PC-9 (cell line): ENCODE data around the gene RSF1. TPM values are rescaled to one million over a fixed set of nuclear protein-coding genes. Genes with fewer than 3 reads are reported as not detected.

Source experiments
- BruUV-seq: library from RNA; stranded (reverse); fragments of 400-500 nt; replicated peaks from 2 replicates; lab custom pipeline; 2021; lab: Mats Ljungman, UMichigan
- CTCF ChIA-PET: fragments of 300-600 bp; sonication (Branson Sonifier 250); formaldehyde crosslinking; loops from one replicate; lab custom pipeline; 2022; ENCODE audit warnings: antibody characterized with exemption; lab: Charles Lee
- POLR2A ChIA-PET: fragments of 300-600 bp; sonication (Branson Sonifier 250); formaldehyde crosslinking; loops from one replicate; lab custom pipeline; 2022; ENCODE audit warnings: antibody characterized with exemption; ENCODE audit not compliant: unreplicated experiment; lab: Charles Lee
- DNase-seq, 2 experiments: peaks; one replicate each; pipeline versions ENCODE4 v3.0.0 to v3.0.0-alpha.2; 2015 to 2022; ENCODE audit warnings: mixed read lengths in 1 of 2
- H2AFZ ChIP-seq: fragments of 200-600 bp; sonication (generic); 2 replicates; pipeline ENCODE4 v1.8.1; 2017; ENCODE audit warnings: antibody characterized with exemption
- H3F3A ChIP-seq: fragments of 200-600 bp; sonication (generic); 2 replicates; pipeline ENCODE4 v1.8.1; 2017; ENCODE audit warnings: antibody characterized with exemption, mild to moderate bottlenecking, low read depth; ENCODE audit not compliant: insufficient read depth
- H3K27ac ChIP-seq: fragments of 200-600 bp; sonication (generic); 2 replicates; pipeline ENCODE4 v1.6.1; 2016; ENCODE audit warnings: mixed run types
- H3K27me3 ChIP-seq: fragments of 200-600 bp; sonication (generic); 2 replicates; pipeline ENCODE4 v1.6.1; 2016; ENCODE audit warnings: low read depth, mixed run types; ENCODE audit not compliant: insufficient read depth
- H3K36me3 ChIP-seq: fragments of 200-600 bp; sonication (generic); 2 replicates; pipeline ENCODE4 v1.6.1; 2016; ENCODE audit warnings: low read depth, mixed run types
- H3K4me1 ChIP-seq: fragments of 200-600 bp; sonication (generic); replicated peaks from 2 replicates; pipeline ENCODE4 v1.6.1; 2016; ENCODE audit warnings: mixed run types; ENCODE audit not compliant: insufficient read depth
- H3K4me2 ChIP-seq: fragments of 200-600 bp; sonication (generic); 2 replicates; pipeline ENCODE4 v1.6.1; 2017; ENCODE audit warnings: mixed run types
- H3K4me3 ChIP-seq: fragments of 200-600 bp; sonication (generic); 2 replicates; pipeline ENCODE4 v1.6.1; 2016; ENCODE audit warnings: mixed run types
- H3K79me2 ChIP-seq: fragments of 200-600 bp; sonication (generic); 2 replicates; pipeline ENCODE4 v1.6.1; 2017; ENCODE audit warnings: low read depth, mixed run types
- H3K9me2 ChIP-seq: fragments of 200-600 bp; sonication (generic); 2 replicates; pipeline ENCODE4 v1.8.1; 2017; ENCODE audit warnings: mild to moderate bottlenecking; ENCODE audit not compliant: insufficient read depth
- H3K9me3 ChIP-seq: fragments of 200-600 bp; sonication (generic); 2 replicates; pipeline ENCODE4 v1.8.1; 2016; ENCODE audit warnings: low read depth; ENCODE audit not compliant: insufficient read depth
- H4K20me1 ChIP-seq: fragments of 200-600 bp; sonication (generic); 2 replicates; pipeline ENCODE4 v1.8.1; 2017; ENCODE audit not compliant: insufficient read depth
- EZH2 ChIP-seq: fragments of 200-600 bp; sonication (generic); IDR thresholded peaks from 2 replicates; pipeline ENCODE4 v1.8.0; 2017; ENCODE audit warnings: antibody characterized with exemption, low read depth
- intact Hi-C: fragments of 100-400 bp; cut with micrococcal nuclease; formaldehyde crosslinking; loops from one replicate; pipeline ENCODE4 v1.10.0; 2022; ENCODE audit not compliant: unreplicated experiment
- total RNA-seq: library from RNA; stranded (reverse); gene quantifications from 2 replicates; pipeline ENCODE4 v1.2.3, GENCODE V29; 2021
- TF ChIP-seq, protein P1 (sequence below): fragments of 200-600 bp; sonication (generic); conservative IDR thresholded peaks from 2 replicates; pipeline ENCODE4 v1.6.1; 2017; ENCODE audit warnings: mixed run types, antibody characterized with exemption, mild to moderate bottlenecking, moderate library complexity

The RSF1 gene
- total RNA-seq, 1 experiment from 2014 or later: 110 TPM

DNA sequence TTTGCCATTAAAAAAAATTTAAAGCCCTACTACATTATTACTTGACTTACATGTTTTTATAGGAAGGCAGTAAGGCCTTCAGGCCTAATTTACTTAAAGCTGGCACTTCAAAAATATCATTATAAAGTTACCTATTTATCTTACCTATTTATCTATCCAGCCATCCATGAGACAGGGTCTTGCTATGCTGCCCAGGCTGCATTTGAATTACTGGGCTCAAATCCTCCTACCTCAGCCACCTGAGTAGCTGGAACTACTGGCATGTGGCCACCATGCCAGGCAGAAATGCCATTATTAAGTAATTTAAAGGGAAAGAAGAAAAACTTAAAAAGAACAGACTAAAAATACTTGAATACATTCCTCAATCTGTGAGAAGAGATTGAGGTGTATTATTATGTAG is 122.7 kb downstream of the RSF1 start:
- no peak for TF ChIP-seq EZH2
- TF ChIP-seq, protein P1, sequence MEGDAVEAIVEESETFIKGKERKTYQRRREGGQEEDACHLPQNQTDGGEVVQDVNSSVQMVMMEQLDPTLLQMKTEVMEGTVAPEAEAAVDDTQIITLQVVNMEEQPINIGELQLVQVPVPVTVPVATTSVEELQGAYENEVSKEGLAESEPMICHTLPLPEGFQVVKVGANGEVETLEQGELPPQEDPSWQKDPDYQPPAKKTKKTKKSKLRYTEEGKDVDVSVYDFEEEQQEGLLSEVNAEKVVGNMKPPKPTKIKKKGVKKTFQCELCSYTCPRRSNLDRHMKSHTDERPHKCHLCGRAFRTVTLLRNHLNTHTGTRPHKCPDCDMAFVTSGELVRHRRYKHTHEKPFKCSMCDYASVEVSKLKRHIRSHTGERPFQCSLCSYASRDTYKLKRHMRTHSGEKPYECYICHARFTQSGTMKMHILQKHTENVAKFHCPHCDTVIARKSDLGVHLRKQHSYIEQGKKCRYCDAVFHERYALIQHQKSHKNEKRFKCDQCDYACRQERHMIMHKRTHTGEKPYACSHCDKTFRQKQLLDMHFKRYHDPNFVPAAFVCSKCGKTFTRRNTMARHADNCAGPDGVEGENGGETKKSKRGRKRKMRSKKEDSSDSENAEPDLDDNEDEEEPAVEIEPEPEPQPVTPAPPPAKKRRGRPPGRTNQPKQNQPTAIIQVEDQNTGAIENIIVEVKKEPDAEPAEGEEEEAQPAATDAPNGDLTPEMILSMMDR: no peak
- peaks cover 53% of the 10 kb centered on the region for H3K36me3 ChIP-seq
- H3K27ac ChIP-seq: no peak overlapping the region
- no peaks in the 10 kb centered on the region for H3K9me3 ChIP-seq
- no TSS peak for BruUV-seq
- H3K4me1 ChIP-seq: no peaks in the 10 kb centered on the region
- H3K9me2 ChIP-seq: no peaks in the 10 kb centered on the region
- ChIA-PET POLR2A (no interaction called here), CTCF (no interaction called here)
- peaks cover 10% of the 10 kb centered on the region; the same call in 1 of the 2 replicates for H4K20me1 ChIP-seq
- intact Hi-C loops: no loop called here
- no peak overlapping the region for H2AFZ ChIP-seq
- DNase-seq: no peak
- no peak overlapping the region for H3K4me3 ChIP-seq
- H3K27me3 ChIP-seq: no peaks in the 10 kb centered on the region
- H3K79me2 ChIP-seq: no peaks in the 10 kb centered on the region
- peaks cover 11% of the 10 kb centered on the region; the same call in 1 of the 2 replicates for H3F3A ChIP-seq
- no peak overlapping the region for H3K4me2 ChIP-seq

DNA sequence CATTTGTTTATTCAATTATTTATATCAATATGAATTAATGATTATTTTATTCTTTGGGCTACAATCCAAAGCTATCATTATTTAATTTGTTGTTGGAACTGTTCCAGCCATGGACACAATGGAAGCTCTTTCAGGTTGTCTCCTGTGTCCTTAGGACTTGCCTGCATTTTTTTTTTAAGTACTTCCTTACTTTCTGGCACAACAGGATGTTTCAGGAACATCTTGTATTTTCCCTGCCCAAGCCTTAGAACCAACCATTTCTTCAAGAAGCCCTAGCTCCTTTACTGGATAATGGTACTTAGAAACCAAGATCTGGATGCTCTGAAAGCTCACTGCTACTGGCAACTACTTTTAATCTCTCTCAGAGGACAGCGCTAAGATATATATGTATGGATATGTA is 125.1 kb downstream of the RSF1 start:
- H4K20me1 ChIP-seq: peaks cover 10% of the 10 kb centered on the region; the same call in 1 of the 2 replicates
- no peaks in the 10 kb centered on the region for H3K9me3 ChIP-seq
- H3K4me1 ChIP-seq: no peaks in the 10 kb centered on the region
- intact Hi-C loops: no loop called here
- TF ChIP-seq EZH2: no peak
- TF ChIP-seq, protein P1: no peak
- no peak overlapping the region for H3K4me2 ChIP-seq
- H3K27me3 ChIP-seq: no peaks in the 10 kb centered on the region
- H3K27ac ChIP-seq: no peak overlapping the region
- DNase-seq: no peak
- ChIA-PET CTCF (no interaction called here), POLR2A (no interaction called here)
- peaks cover 11% of the 10 kb centered on the region; the same call in 1 of the 2 replicates for H3F3A ChIP-seq
- H3K9me2 ChIP-seq: no peaks in the 10 kb centered on the region
- no TSS peak for BruUV-seq
- H2AFZ ChIP-seq: no peak overlapping the region
- H3K36me3 ChIP-seq: peaks cover 57% of the 10 kb centered on the region
- H3K79me2 ChIP-seq: no peaks in the 10 kb centered on the region
- H3K4me3 ChIP-seq: no peak overlapping the region

DNA sequence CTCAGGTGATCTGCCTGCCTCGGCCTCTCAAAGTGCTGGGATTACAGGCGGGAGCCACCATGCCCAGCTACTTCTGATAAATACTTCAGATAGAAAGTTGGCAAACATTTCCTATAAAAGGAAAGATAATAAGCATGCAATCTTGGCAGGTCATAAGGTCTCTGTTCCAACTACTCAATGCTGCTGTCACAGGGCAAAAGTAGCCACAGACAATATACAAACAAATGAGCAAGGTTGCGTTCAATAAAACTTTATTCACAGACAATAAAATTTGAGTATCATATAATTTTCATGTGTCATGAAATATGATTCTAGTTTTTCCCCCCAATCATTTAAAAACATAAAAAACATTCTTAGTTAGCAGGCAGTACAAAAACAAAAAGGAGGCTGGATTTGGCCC is 129.9 kb downstream of the RSF1 start:
- Histone ChIP-seq H3K9me2 (no peaks in the 10 kb centered on the region), H3K36me3 (peaks cover 38% of the 10 kb centered on the region; the same call in 1 of the 2 replicates), H3F3A (peaks cover 26% of the 10 kb centered on the region; the same call in 1 of the 2 replicates), H2AFZ (no peak overlapping the region), H3K4me1 (no peaks in the 10 kb centered on the region), H3K4me2 (no peak overlapping the region), H3K9me3 (no peaks in the 10 kb centered on the region), H4K20me1 (0 out of 2 replicates have a peak, but pooled peaks cover 10% of the 10 kb centered on the region), H3K27ac (no peak overlapping the region), H3K4me3 (no peak overlapping the region), H3K79me2 (no peaks in the 10 kb centered on the region), H3K27me3 (no peaks in the 10 kb centered on the region)
- TF ChIP-seq EZH2: no peak
- TF ChIP-seq, protein P1: no peak
- POLR2A ChIA-PET: interaction anchor here (0.6 kb wide), 2 partner anchors 304 to 425 kb away, joined by 5 to 18 read pairs; partner anchors contain the start of gene INTS4
- intact Hi-C loops: no loop called here
- no peak for DNase-seq
- CTCF ChIA-PET: no interaction called here
- BruUV-seq: no TSS peak
